ENCODE results near the gene NT5DC2.

The NT5DC2 gene

DNA sequence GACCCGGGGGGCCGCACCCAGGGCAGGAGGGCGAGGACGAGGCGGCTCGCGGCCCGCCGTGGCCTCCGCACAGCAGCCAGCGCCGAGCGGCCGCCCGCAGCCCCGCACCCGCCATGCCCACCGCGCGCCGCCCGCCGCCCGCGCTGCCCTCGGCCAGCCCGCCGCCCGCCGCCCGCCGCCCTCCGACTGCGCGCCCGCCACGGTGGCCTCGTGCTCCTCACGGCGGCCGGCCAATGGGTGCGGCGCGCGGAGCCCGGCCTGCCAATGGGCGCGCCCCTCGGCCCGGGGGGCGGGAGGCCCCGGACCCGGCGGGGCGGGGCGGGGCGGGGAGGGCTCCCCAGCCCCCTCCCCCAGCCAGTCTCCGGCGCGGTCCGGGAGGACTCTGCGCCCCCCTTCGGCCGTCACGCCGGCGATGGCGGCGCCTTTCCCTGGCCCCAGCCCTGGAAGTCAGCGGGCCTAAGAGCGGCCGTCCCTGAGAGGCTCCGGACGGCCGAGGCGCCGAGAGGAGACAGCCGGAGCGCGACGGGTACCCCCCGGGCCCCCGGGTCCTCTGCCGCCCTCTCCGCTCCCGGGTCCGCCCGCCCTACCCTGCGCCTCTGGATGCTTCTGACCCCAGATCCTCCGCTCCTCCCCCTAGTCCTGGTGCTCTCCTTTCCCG, at the start of gene NT5DC2:
NT5DC2 (minus strand) TSS at position 235 of the 658 bp plus-strand sequence; CDS start at position 115, 120 bp downstream.
- peak; percentile 72 for DNase-seq (ENCODE audit: low spot score)

DNA sequence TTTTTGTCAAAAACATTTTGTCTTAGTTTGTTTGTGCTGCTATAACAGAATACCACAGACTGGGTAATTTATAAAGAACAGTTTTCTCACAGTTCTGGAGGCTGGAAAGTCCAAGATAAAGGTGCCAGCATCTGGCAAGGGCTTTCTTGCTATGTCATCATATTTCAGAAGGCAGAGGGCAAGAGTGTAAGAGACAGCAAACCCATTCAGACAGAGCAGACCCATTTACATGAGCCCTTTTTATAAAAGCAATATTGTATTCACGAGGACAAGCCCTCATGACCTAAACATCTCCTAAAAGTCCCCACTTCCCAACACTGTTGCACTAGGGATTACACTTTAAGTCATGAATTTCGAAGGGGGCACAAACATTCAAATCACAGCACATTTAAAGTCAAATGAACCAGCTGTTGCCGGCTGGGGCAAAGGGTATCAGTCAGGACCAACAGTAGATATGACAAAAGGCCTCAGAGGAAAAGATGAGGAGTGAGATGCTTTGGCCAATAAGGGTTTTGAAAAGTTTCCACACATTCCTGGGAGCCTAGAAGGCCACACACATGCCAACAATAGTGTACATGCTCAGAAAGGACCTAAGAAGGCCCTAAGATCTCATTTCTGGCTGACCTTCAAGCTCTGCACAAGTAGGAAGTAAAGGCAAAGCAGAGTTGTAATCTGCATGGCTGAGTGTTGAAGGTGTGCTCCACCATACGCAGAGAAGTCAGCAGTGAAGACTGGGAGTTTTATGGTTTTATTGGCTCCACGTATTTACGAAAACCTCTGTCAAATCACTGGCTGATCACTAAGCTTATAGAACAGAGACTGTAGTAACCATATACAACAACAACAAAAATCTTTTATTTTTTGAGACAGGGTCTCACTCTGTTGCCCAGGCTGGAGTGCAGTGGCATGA, 40.7 kb upstream of the NT5DC2 start:
- DNase-seq (ENCODE audit: low spot score) = no peak

DNA sequence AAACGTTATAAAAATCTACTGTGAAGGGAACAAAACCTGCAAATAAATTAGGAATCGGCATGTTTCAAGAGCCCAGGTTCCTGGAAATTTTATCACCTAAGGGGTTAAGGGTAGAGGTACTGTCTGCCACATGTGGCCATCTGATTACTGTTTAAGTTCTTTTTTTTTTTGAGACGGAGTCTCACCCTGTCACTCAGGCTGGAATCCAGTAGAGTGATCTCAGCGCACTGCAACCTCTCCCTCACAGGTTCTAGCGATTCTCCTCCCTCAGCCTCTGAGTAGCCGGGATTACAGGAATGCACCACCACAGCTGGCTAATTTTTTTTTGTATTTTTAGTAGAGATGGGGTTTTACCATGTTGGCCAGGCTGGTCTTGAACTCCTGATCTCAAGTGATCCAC, 38.6 kb upstream of the NT5DC2 start:
- DNase-seq (ENCODE audit: low spot score) = no peak

DNA sequence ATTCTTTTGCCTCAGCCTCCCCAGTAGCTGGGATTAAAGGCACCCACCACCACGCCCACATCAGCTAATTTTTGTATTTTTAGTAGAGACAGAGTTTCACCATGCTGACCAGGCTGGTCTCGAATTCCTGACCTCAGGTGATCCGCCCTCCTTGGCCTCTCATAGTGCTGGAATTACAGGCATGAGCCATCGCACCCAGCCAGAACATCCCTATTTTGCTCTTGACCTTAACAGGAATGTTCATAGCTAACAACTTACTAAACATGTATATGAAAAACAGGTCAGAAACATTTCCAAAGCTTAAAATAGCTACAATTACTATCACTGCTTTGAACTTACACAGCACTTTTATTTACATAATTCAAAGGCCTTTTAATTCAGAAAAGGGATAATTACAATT, 36.4 kb upstream of the NT5DC2 start:
- DNase-seq (ENCODE audit: low spot score) = no peak

DNA sequence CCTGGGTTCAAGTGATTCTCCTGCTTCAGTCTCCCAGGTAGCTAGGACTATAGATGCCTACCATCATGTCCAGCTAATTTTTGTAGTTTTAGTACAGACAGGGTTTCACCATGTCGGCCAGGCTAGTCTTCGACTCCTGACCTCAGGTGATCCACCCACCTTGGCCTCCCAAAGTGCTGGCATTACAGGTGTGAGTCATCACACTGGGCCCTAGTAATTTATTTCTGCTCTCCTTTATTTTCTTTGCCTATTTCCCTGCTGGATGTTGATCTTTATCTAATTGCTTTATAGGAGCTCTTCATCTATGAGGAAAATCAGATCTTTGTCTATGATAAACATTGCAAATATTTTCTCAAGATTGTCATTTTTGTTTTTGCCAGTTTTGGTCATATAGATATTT, 34.4 kb upstream of the NT5DC2 start:
- DNase-seq (ENCODE audit: low spot score) = no peak

DNA sequence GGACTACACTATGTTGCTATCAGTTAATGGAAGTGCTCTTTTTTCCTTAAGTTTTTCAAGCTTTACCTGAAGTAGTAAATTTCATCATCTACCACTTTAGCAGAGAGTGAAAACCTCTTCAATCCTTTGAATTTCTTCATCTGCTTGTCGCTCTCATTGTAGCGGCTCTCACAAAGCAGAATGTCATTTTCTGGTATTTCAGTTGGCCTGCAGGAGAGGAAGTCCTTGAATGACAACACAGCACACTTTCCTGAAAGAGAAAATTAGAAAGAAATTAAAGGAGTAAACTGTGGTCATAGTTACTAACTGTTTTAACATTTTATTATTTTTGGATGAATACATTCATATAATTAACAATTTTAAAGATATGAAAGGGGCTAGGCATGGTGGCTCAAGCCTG, 30.3 kb upstream of the NT5DC2 start:
- no peak for DNase-seq (ENCODE audit: low spot score)

DNA sequence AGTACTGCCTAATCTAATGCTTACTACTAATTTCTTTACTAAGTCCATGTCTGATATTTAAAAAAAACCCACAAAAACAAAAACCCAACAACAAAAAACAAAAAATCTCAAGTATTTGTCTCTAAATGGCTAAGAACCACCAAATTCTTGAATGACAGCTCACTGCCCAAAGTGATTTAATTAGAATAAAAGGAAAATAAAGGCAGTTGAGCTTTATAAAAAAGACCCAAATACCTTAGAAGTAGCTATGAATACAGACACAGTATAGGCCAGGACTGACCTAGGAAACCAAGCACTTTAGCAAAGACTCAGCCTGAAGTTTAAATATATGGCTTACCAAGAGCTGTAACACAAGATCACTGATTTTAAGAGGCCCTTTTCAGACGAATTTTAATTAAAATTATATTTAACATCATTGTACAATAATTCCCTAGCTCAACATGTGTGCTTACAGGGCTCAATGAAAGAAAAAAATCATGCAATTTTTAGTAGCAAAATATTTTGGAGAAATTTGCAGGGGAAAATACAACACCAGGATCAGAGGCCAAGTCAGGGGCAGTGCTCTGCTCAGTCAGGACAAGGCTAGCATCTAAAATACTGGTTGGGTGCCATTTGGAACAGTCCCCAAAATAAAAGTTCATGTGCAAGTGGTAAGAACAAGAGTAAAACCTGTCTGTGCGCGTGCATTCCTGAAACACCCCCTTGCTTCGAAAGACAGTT, 27.5 kb upstream of the NT5DC2 start:
- DNase-seq (ENCODE audit: low spot score) = no peak

DNA sequence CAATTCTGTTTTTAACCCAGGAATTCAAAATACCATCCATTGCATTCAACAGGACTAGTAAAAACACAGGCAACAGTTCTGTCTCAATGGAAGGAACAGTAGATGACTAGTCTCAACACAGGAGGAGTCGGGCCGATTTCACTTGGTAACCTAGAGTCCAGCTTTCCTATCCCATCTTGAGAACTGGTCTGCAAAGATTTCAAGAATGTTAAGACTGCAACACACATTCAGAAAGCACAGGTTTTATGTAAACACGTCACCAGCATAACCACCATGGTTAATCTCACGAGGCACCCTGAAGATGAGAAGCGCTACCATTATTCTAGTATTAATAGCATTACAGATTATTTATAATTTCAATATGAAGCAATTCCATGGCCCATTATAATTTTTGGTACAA, 24.8 kb upstream of the NT5DC2 start:
- no peak for DNase-seq (ENCODE audit: low spot score)

DNA sequence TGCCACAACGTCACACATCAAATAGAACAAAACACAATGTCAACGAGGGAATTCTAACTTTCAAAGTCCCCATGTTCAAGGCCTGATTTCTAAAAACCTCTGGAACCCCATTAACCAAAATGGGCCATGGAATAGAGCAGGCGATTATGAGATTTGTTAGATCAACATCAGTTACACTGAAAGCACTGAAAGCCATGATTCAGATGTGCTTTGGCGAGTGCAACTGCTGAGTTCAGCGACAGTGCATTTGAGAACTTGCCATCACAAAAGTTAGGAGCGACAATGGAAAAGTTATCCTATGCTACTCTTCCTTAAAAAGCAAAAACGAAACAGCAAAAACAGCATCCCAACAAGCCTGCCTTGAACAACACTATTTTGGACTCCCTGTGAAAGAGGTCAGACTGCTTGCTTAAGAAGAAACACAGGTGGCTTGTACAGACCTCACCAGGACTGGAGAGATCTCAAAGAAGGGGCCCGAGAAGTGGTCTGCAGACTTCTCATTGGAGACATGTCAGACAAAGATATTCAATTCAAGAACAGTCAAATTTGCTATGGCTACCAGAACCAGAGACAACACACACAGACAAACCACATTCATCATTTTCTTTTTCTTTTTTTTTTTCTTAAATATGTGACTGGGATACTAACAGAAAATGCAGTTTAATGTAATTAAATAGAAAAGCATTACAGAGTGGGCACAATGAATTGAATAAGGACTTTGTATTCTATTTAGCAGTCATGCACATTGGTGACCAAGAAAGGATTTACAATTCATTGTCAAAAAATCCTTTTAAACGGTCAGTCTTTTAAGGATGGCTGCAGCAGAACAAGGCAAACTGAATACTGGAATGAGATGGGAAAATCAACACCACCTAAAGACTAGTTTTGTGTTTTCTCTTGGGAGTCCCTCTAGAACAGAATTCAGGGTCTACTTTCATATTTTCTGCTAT, 23.6 kb upstream of the NT5DC2 start:
- DNase-seq (ENCODE audit: low spot score) = no peak

DNA sequence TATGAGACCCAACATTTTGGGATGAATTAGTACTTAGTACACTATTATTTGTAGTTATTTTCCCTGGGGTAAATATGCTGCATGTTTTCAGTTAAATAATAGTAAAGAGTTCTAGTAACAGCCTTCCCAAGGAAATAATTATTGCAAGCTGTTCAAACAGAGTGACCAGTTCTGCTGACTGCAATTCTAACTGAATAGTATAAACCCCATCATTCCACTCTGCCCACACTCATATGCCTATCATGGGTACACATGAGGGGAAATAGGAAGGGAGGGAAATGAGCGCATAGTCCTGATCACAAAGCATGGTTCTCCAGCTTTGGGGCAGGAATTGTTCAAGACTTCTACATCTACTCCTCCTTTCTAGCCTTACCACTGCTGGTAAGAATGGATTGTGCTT, 21.4 kb upstream of the NT5DC2 start:
- no peak for DNase-seq (ENCODE audit: low spot score)

DNA sequence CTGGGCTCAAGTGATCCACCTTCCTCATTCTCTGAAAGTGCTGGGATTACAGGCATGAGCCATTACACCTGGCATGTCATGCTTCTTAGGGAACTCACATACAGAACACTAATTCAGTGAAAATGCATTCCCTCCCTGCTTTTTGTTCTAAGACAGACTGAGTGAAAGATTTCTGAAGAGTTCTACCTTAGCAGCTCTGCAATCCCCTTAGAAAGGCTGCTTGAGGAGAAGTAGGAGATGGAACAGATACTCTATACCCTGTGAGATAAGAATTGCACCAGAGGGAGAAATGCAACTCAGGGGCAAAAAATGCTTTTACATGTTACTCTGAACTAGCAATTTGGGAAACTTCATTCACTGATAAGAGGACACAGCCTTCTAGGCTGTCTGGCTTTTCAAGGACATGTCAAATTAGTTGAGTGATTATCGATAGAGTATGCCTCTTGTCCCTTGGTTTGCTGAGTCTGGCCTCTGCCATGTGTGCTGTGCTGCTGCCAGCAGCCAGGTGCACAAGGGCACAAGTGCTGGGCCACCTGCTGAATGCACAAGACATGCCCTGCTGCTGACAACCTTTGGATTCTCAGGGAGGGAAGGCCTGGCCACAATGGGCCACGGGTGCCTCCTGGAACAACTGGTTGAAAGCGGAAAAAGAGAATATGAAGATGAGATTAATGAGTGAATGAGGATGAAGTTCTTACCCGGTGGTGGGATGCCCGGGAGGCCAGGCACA, 20.5 kb upstream of the NT5DC2 start:
- no peak for DNase-seq (ENCODE audit: low spot score)

DNA sequence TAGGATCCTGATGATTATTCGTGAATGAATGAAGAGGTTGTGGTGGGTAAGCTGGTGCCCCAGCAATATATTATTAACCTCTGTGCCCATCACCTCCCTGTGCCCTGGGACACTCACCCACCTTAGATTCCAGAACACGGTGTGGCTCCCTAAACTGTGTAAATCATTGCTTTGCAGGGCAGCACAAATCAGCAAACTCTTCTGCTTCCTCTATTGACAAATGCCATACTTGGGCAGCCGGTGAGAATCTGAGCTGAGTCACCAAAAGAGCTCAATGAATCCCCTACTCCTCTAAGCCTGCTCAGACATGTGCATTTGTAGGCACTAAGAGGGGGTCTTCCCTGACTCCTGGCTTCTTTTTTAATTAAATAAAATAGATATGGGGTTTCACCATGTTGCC, 18.4 kb upstream of the NT5DC2 start:
- no peak for DNase-seq (ENCODE audit: low spot score)

DNA sequence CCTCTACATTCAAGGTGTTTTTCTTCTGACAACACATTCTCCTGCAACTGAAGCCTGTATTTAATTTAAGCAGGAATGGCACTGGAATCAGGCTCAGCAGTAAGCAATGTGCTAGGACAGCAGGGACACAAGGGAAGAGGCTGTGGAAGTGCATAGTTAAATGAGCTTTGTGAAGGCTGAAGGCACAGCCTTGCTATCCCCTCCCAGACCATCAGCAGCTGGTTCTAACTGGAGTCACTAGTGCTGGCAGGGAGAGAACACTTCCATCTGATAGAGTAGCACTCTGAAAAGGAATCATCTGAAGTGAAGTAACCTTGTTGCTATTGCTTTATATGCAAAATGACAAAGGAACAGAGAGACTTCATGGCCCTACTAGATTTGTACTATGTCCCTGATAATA, 17.5 kb upstream of the NT5DC2 start:
- DNase-seq (ENCODE audit: low spot score) = no peak

DNA sequence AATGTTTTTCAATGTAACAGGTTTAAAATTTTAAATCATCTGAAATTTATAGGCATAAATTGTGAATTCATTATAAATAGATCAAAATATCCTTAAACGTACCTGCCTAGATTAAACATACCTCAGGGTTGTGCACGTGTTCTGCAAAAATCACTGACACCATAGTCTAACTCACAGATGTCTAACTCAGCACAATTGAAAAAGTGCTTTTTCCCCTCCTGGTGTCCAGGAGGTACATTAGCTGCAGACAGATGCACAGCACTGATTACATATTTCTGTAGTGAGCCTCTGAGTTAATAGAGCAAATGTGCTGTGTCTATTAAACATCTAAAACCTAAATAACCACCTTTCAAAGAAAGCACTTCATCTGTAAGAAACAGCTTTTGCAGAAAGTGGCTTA, 13.5 kb upstream of the NT5DC2 start:
- no peak for DNase-seq (ENCODE audit: low spot score)

DNA sequence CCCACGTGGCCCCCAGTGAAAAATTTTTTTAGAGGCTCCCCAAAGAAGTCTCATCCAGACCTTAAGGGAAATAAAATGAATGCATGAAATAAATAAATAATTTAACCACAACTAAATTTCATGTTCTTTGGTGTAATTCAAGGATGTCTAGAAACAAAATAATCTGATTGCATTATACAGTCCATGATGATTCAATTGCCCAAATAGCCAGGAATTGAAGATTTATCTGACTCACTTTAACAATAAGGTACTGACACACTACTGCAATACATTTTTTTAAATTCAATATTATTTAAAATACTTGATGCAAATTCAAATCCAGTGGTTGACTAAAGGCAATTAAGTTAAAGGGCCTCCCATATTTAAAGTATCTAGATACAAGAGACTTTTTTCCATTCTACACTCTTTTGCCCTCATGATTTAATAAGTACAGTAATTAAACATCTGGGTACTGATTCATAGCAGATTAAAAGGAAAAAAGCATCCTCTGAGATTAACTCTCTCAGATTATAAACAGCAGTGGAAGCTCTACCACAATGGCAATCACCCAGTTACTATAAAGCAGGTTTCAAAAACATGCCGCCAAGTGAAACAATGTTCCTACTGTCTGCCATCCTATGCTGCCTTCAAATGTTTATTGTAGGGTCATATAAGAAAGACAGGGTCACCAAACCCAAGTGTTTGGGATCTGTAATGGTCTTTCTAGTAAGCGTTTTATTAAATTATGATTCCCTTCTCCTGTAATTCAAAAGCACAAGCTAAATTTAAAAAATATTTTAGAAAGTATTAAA, 12.6 kb upstream of the NT5DC2 start:
- DNase-seq (ENCODE audit: low spot score) = no peak

DNA sequence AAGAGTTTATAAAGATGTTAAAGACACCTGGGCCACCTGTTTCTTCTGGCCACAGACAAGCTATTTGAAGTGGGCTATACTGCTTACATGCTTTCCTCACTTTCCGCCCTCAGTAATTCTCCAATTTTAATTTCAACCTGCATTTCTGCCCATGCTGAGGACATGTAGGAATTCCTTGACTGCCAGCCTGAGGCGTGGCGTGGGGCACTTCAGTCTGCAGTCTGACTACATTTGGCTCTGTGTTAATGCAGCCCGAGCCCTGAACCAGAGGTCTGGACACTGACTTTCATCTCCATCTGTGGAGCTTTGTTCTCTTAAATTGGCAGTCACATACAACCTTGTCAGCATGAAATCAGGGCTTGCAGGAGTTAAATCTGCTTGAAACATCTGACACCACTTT, 11.3 kb upstream of the NT5DC2 start:
- no peak for DNase-seq (ENCODE audit: low spot score)

DNA sequence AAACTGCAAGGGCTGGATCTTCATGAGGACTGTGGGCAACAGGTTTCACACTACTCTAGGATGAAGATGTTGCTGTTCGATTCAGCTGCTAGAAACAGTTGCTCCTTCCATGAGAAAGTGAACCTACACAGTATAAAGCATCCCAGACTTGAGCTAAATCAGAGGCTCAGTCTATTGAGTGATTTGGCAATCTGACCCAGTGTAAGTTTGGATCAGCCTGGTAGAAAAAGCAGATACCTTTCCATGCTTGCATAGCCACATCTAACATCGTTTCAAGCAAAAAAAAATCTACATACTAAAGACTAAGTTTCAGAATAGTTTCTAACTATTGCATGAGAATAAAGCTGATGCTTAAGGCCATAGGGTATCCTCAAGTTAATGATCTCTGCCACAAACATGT, 7.4 kb upstream of the NT5DC2 start:
- no peak for DNase-seq (ENCODE audit: low spot score)

DNA sequence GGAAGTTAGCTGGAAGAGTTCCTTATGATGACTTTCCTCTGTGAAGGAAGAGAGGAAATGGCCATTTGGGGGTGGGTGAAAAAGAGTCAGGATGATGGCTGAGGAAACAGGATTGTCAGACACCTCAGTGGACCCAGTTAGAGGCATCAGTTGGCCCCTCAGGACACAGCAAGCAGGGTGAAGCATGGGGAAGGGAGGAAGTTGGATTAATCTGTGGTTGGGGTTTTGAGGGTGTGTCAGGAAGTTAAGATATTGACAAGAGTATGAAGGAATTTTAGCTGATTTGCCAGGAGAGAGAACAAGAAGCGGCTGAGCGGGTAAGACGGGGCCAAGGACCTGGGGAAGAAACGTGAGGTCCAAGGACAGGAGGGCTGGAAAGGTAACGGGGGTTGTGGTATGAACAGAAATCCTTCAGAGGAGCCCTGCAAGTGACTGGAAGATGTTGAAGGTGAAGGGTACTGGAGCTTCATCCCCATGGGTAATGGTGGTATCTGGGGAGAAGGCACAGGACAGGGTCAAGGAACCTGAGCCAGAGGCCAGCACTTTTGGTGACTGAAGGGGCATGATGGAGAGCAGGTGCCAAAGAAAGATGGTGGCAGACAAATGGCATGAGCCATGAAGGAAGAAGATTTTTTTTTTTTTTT, 5.5 kb upstream of the NT5DC2 start:
- no peak for DNase-seq (ENCODE audit: low spot score)

DNA sequence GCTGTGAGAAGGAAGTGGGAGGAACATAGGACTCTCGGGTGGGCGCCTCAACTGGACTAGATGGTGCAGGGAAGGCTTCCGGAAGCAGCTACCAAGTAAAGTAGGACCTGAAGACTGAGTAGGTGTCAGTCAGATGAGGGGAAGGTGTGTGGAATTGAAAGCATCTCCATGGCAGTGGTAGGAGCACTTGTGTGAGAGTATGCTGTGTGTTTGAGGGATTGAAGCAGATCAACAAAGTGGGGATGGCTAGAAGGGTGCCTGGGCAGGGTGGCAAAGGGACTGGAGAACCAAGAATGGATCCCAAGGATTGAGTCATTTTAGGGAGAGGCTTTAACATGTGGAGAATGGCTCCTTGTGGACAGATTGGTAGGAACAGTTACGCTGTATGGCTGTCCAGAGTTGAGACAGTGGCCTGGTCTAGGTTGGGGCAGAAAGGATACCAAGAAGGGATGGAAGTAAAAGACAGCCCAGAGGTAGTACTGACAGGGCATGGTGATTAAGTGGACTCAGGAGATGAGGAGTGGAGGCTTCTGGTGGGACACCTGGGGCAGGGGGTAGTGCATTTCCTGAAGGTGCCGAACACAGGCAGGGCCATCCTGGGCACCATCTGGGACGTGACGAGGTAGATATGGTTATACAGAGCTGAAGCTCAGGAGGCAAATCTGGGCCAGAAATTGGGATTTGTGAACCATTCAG, 4.2 kb upstream of the NT5DC2 start:
- DNase-seq (ENCODE audit: low spot score) = no peak
